Activated CD8-positive, alpha-beta memory T cell treated with anti-CD3 and anti-CD28 coated beads, Interleukin-2, amount 50 U/mL, for 24 hours (primary cell): ENCODE results near the gene ZNF285.
"Not testable (repeated sequence)": the region's sequence is repeated elsewhere in the genome, so short reads cannot be mapped to it uniquely, and the experiment has no call there.

Experiments used
- DNase-seq: peaks from one replicate; pipeline ENCODE4 v3.0.0-alpha.2; 2020; ENCODE audit errors: extremely low read depth

ZNF285 gene

GRCh38 chr19:44401139-44402115 lies at the start of gene ZNF285:
TSS of gene ZNF285 (minus strand) at chr19:44401608. CDS start at chr19:44397213, 4,395 bp downstream.
- peak; percentile 56 for DNase-seq

- DNase-seq: peak; percentile 52
Measured at GRCh38 chr19:44447916-44448674, 46.7 kb upstream of the ZNF285 start, which contains the start of gene ZNF229. TSS of gene ZNF229 (minus strand) at chr19:44448472. CDS start at chr19:44442847, 5,625 bp downstream.

GRCh38 chr19:44438441-44438840 lies 37.0 kb upstream of the ZNF285 start:
- DNase-seq: no peak

- no peak for DNase-seq
Measured at GRCh38 chr19:44435441-44435840, 34.0 kb upstream of the ZNF285 start.

- DNase-seq: no peak
Measured at GRCh38 chr19:44430956-44431355, 29.5 kb upstream of the ZNF285 start.

GRCh38 chr19:44415553-44415952 lies 14.1 kb upstream of the ZNF285 start:
- DNase-seq: not testable (repeated sequence)

GRCh38 chr19:44389268-44389667 lies 12.1 kb downstream of the ZNF285 start:
- not testable (repeated sequence) for DNase-seq

GRCh38 chr19:44374789-44375188 lies 26.6 kb downstream of the ZNF285 start:
- DNase-seq: no peak

GRCh38 chr19:44371815-44372480 lies 29.5 kb downstream of the ZNF285 start:
- no peak for DNase-seq

GRCh38 chr19:44367024-44367423 lies 34.4 kb downstream of the ZNF285 start:
- no peak for DNase-seq

- DNase-seq: no peak
Measured at GRCh38 chr19:44356383-44357111, 44.9 kb downstream of the ZNF285 start, which contains the start of gene ZNF112. TSS of gene ZNF112 (minus strand) at chr19:44356680. CDS start at chr19:44340539, 16,141 bp downstream.

- DNase-seq: no peak
Measured at GRCh38 chr19:44346556-44346955, 54.9 kb downstream of the ZNF285 start.

GRCh38 chr19:44345959-44346358 lies 55.4 kb downstream of the ZNF285 start:
- no peak for DNase-seq

- DNase-seq: no peak
Measured at GRCh38 chr19:44344255-44344654, 57.2 kb downstream of the ZNF285 start.

- DNase-seq: no peak
Measured at GRCh38 chr19:44341794-44342193, 59.6 kb downstream of the ZNF285 start.

GRCh38 chr19:44334639-44335038 lies 66.8 kb downstream of the ZNF285 start:
- not testable (repeated sequence) for DNase-seq
